Caco-2 (cell line): ENCODE results near the gene TTC21A. TPM values are rescaled to one million over a fixed set of nuclear protein-coding genes. Genes with fewer than 3 reads are reported as not detected.
A peak's percentile ranks its signal among the peaks of the same experiment; 100 is the strongest.

Experiments
- BruUV-seq: library from RNA; stranded (reverse); fragments of 400-500 nt; replicated peaks from 2 replicates; lab custom pipeline; 2021; lab: Mats Ljungman, UMichigan
- CTCF ChIA-PET: fragments of 300-600 bp; sonication (Branson Sonifier 250); formaldehyde crosslinking; loops from one replicate; lab custom pipeline; 2022; ENCODE audit warnings: antibody characterized with exemption; lab: Charles Lee
- POLR2A ChIA-PET: fragments of 300-600 bp; sonication (Branson Sonifier 250); formaldehyde crosslinking; loops from one replicate; lab custom pipeline; 2022; ENCODE audit warnings: antibody characterized with exemption; lab: Charles Lee
- DNase-seq, 2 experiments: peaks; one replicate each; pipeline versions ENCODE4 v3.0.0 to v3.0.0-alpha.2; 2020 to 2022
- H3K27me3 ChIP-seq: replicated peaks from 2 replicates; pipeline ENCODE4 v1.6.0; 2011; ENCODE audit warnings: low read length; ENCODE audit not compliant: control insufficient read depth, insufficient read depth
- H3K36me3 ChIP-seq: 2 replicates; pipeline ENCODE4 v1.5.1; 2011; ENCODE audit warnings: low read length; ENCODE audit not compliant: control insufficient read depth, insufficient read depth
- H3K4me1 ChIP-seq: fragments of 250-450 bp; sonication (Bioruptor Pico); 2 replicates; pipeline ENCODE4 v1.5.1; 2020; ENCODE audit warnings: mild to moderate bottlenecking
- H3K4me3 ChIP-seq: 2 replicates; pipeline ENCODE4 v1.5.1; 2011; ENCODE audit warnings: low read depth, mild to moderate bottlenecking, control low read depth, low read length
- H3K9me3 ChIP-seq: fragments of 250-450 bp; sonication (Bioruptor Pico); 2 replicates; pipeline ENCODE4 v1.5.1; 2020; ENCODE audit warnings: mild to moderate bottlenecking, moderate library complexity
- H3K27ac Mint-ChIP-seq: one replicate; pipeline ENCODE4 v1.8.0; 2022; ENCODE audit warnings: mixed read lengths; ENCODE audit not compliant: unreplicated experiment
- H3K27me3 Mint-ChIP-seq: one replicate; pipeline ENCODE4 v1.8.0; 2022; ENCODE audit warnings: mixed read lengths; ENCODE audit not compliant: insufficient read depth, unreplicated experiment
- H3K36me3 Mint-ChIP-seq: one replicate; pipeline ENCODE4 v1.8.0; 2022; ENCODE audit warnings: mild to moderate bottlenecking, mixed read lengths; ENCODE audit not compliant: insufficient read depth, unreplicated experiment
- H3K4me1 Mint-ChIP-seq: one replicate; pipeline ENCODE4 v1.8.0; 2022; ENCODE audit warnings: low read depth, mixed read lengths; ENCODE audit not compliant: unreplicated experiment
- H3K4me3 Mint-ChIP-seq: one replicate; pipeline ENCODE4 v1.8.0; 2022; ENCODE audit warnings: mild to moderate bottlenecking, moderate library complexity, mixed read lengths; ENCODE audit not compliant: unreplicated experiment
- H3K9me3 Mint-ChIP-seq: one replicate; pipeline ENCODE4 v1.8.0; 2022; ENCODE audit warnings: mixed read lengths; ENCODE audit not compliant: unreplicated experiment
- CTCF ChIP-seq, 2 experiments: fragments of 200-600 bp in 1 of 2; IDR thresholded peaks; 1 replicate in 1 of 2; 2 replicates in 1 of 2; pipeline versions ENCODE4 v1.5.1 to v1.8.0; 2011 to 2022; ENCODE audit warnings: antibody characterized with exemption in 1 of 2, control low read depth in 1 of 2, inconsistent platforms in 1 of 2, low read depth in 1 of 2, low read length in 1 of 2, mild to moderate bottlenecking in 1 of 2, moderate library complexity in 1 of 2; ENCODE audit not compliant: insufficient read depth in 1 of 2, severe bottlenecking in 1 of 2, unreplicated experiment in 1 of 2
- intact Hi-C: fragments of 100-400 bp; cut with micrococcal nuclease; formaldehyde crosslinking; loops from one replicate; pipeline ENCODE4 v1.10.0; 2022; ENCODE audit not compliant: unreplicated experiment
- total RNA-seq: library from RNA; stranded (reverse); gene quantifications from 2 replicates; pipeline ENCODE4 v1.2.3, GENCODE V29; 2022

Gene TTC21A
- total RNA-seq, 1 experiment from 2014 or later, result 4.0 TPM

- Histone ChIP-seq H3K4me3 (no peak overlapping the region), H3K4me1 (peaks cover 65% of the 10 kb centered on the region), H3K27me3 (no peaks in the 10 kb centered on the region), H3K36me3 (no peaks in the 10 kb centered on the region), H3K9me3 (no peaks in the 10 kb centered on the region)
- no TSS peak for BruUV-seq
- CTCF ChIA-PET, result interaction anchor here (1.5 to 1.6 kb wide), 2 partner anchors 28 to 138 kb away, joined by 4 to 7 read pairs; no protein-coding TSS in a partner anchor
- DNase-seq, result no peak
- Mint-ChIP-seq H3K36me3 (peaks cover 76% of the 10 kb centered on the region), H3K27me3 (no peaks in the 10 kb centered on the region), H3K4me3 (peak overlapping the region; percentile 94), H3K27ac (peak overlapping the region; percentile 96), H3K9me3 (no peaks in the 10 kb centered on the region), H3K4me1 (peaks cover 66% of the 10 kb centered on the region)
- TF ChIP-seq CTCF (IDR thresholded peaks at IDR 0.05; ENCODE audit: insufficient read depth in 1 of 2, low read depth in 1 of 2, low read length in 1 of 2, severe bottlenecking in 1 of 2, unreplicated experiment in 1 of 2), result no peak
- intact Hi-C loops, result no loop called here
- POLR2A ChIA-PET, result interaction anchor here (0.6 to 1.1 kb wide), 2 partner anchors 27 to 41 kb away, joined by 3 read pairs; no protein-coding TSS in a partner anchor
Measured at GRCh38 chr3:39150148-39150802, 42.8 kb downstream of the TTC21A start.

GRCh38 chr3:39150803-39151631 lies 43.5 kb downstream of the TTC21A start:
- H3K4me3 ChIP-seq, result peak overlapping the region; percentile 60
- Mint-ChIP-seq H3K27ac (peak overlapping the region; percentile 96), H3K4me3 (peak overlapping the region; percentile 94), H3K36me3 (peaks cover 72% of the 10 kb centered on the region), H3K27me3 (no peaks in the 10 kb centered on the region), H3K9me3 (no peaks in the 10 kb centered on the region), H3K4me1 (peaks cover 66% of the 10 kb centered on the region)
- H3K4me1 ChIP-seq, result peaks cover 70% of the 10 kb centered on the region
- BruUV-seq, result no TSS peak
- intact Hi-C loops, result no loop called here
- H3K27me3 ChIP-seq, result no peaks in the 10 kb centered on the region
- H3K36me3 ChIP-seq, result no peaks in the 10 kb centered on the region
- no peaks in the 10 kb centered on the region for H3K9me3 ChIP-seq
- CTCF ChIA-PET, result interaction anchor here (1.5 to 1.6 kb wide), 2 partner anchors 27 to 137 kb away, joined by 4 to 7 read pairs; no protein-coding TSS in a partner anchor
- no peak for TF ChIP-seq CTCF (IDR thresholded peaks at IDR 0.05; ENCODE audit: insufficient read depth in 1 of 2, low read depth in 1 of 2, low read length in 1 of 2, severe bottlenecking in 1 of 2, unreplicated experiment in 1 of 2)
- DNase-seq, result peak; percentile 68 to 75
- POLR2A ChIA-PET, result interaction anchor here (0.6 to 1.1 kb wide), 2 partner anchors 26 to 42 kb away, joined by 3 read pairs; no protein-coding TSS in a partner anchor

GRCh38 chr3:39153977-39154279 lies 46.4 kb downstream of the TTC21A start:
- peak overlapping the region; percentile 97 for H3K27ac Mint-ChIP-seq
- peaks cover 47% of the 10 kb centered on the region for H3K36me3 Mint-ChIP-seq
- H3K4me1 Mint-ChIP-seq, result peaks cover 41% of the 10 kb centered on the region
- no peaks in the 10 kb centered on the region for H3K9me3 Mint-ChIP-seq
- no peaks in the 10 kb centered on the region for H3K27me3 Mint-ChIP-seq
- CTCF ChIA-PET, result no interaction called here
- POLR2A ChIA-PET, result no interaction called here
- peak overlapping the region; percentile 94 for H3K4me3 Mint-ChIP-seq
- intact Hi-C loops, result loop anchor here (2.0 kb wide), 1 partner anchor 15 kb away; no protein-coding TSS in a partner anchor
- H3K9me3 ChIP-seq, result no peaks in the 10 kb centered on the region
- H3K4me3 ChIP-seq, result peak overlapping the region; percentile 40
- no TSS peak for BruUV-seq
- no peaks in the 10 kb centered on the region for H3K36me3 ChIP-seq
- no peak for TF ChIP-seq CTCF (IDR thresholded peaks at IDR 0.05; ENCODE audit: insufficient read depth in 1 of 2, low read depth in 1 of 2, low read length in 1 of 2, severe bottlenecking in 1 of 2, unreplicated experiment in 1 of 2)
- H3K4me1 ChIP-seq, result peaks cover 44% of the 10 kb centered on the region
- H3K27me3 ChIP-seq, result no peaks in the 10 kb centered on the region
- no peak for DNase-seq
